GM12878 (cell line): ENCODE results near the gene MMD2.

Experiments used
- CREB1 ChIP-seq: IDR thresholded peaks from 2 replicates; pipeline ENCODE4 v1.6.1; 2012; ENCODE audit warnings: low read depth, mild to moderate bottlenecking, inconsistent platforms
- CTCF ChIP-seq, 3 experiments: IDR thresholded peaks in 2 of 3; conservative IDR thresholded peaks in 1 of 3; 2 replicates each; pipeline ENCODE4 v1.5.1; 2011; ENCODE audit warnings: low read depth in 3 of 3, low read length in 3 of 3, mild to moderate bottlenecking in 3 of 3, control low read depth in 2 of 3, moderate library complexity in 2 of 3, inconsistent platforms in 1 of 3, mixed read lengths in 1 of 3; ENCODE audit not compliant: control insufficient read depth in 2 of 3, insufficient read depth in 1 of 3; ENCODE audit errors: extremely low read depth in 1 of 3
- EP300 ChIP-seq, 2 experiments: fragments of 150-350 bp in 1 of 2; IDR thresholded peaks; 2 replicates each; pipeline ENCODE4 v1.6.1; 2011 to 2012; ENCODE audit warnings: low read depth in 2 of 2, low read length in 2 of 2, borderline replicate concordance in 1 of 2, improper control_type of control experiment in 1 of 2, inconsistent platforms in 1 of 2; ENCODE audit not compliant: control insufficient read depth in 1 of 2
- FOS ChIP-seq: IDR thresholded peaks from 3 replicates; pipeline ENCODE4 v1.6.1; 2011; ENCODE audit warnings: borderline replicate concordance; ENCODE audit not compliant: insufficient read length; ENCODE audit errors: extremely low read depth
- FOXK2 ChIP-seq: fragments of 450-650 bp; IDR thresholded peaks from 2 replicates; pipeline ENCODE4 v1.6.1; 2017; ENCODE audit warnings: mild to moderate bottlenecking, moderate library complexity
- RAD21 ChIP-seq: IDR thresholded peaks from 2 replicates; pipeline ENCODE4 v1.6.1; 2011; ENCODE audit warnings: mild to moderate bottlenecking, low read depth, low read length, moderate library complexity; ENCODE audit not compliant: insufficient read depth
- RELA ChIP-seq: fragments of 450-650 bp; IDR thresholded peaks from 2 replicates; pipeline ENCODE4 v1.8.0; 2014; ENCODE audit warnings: borderline replicate concordance; ENCODE audit not compliant: partially characterized antibody
- RFX5 ChIP-seq: IDR thresholded peaks from 2 replicates; pipeline ENCODE4 v1.6.1; 2011; ENCODE audit warnings: low read depth, low read length, improper control_type of control experiment
- SMC3 ChIP-seq: IDR thresholded peaks from 2 replicates; pipeline ENCODE4 v1.6.1; 2011; ENCODE audit warnings: low read length, improper control_type of control experiment, borderline replicate concordance
- TAF1 ChIP-seq: IDR thresholded peaks from 2 replicates; pipeline ENCODE4 v1.6.1; 2011; ENCODE audit warnings: mild to moderate bottlenecking, low read depth, low read length, borderline replicate concordance
- YY1 ChIP-seq: IDR thresholded peaks from 2 replicates; pipeline ENCODE4 v1.6.1; 2011; ENCODE audit warnings: low read depth, mild to moderate bottlenecking, low read length
- TF ChIP-seq, protein P1 (sequence below): fragments of 450-650 bp; formaldehyde crosslinking; IDR thresholded peaks from 2 replicates; pipeline ENCODE4 v1.5.0; 2022; ENCODE audit warnings: mild to moderate bottlenecking, missing genetic modification characterization
- TF ChIP-seq, protein P2 (sequence below): IDR thresholded peaks from 2 replicates; pipeline ENCODE4 v1.6.1; 2012; ENCODE audit warnings: low read depth, low read length, improper control_type of control experiment

GRCh38 chr7:4882169-4883032 lies 76.6 kb downstream of the MMD2 start:
- TF ChIP-seq RAD21, result no peak
- TF ChIP-seq FOXK2, result no peak
- TF ChIP-seq CTCF (IDR thresholded peaks at IDR 0.05 in 2 of 3, conservative IDR thresholded peaks at IDR 0.05 in 1 of 3; ENCODE audit: control insufficient read depth in 2 of 3, extremely low read depth in 1 of 3, insufficient read depth in 1 of 3, low read depth in 3 of 3, low read length in 3 of 3), result no peak
- no peak for TF ChIP-seq YY1
- TF ChIP-seq, protein P1, sequence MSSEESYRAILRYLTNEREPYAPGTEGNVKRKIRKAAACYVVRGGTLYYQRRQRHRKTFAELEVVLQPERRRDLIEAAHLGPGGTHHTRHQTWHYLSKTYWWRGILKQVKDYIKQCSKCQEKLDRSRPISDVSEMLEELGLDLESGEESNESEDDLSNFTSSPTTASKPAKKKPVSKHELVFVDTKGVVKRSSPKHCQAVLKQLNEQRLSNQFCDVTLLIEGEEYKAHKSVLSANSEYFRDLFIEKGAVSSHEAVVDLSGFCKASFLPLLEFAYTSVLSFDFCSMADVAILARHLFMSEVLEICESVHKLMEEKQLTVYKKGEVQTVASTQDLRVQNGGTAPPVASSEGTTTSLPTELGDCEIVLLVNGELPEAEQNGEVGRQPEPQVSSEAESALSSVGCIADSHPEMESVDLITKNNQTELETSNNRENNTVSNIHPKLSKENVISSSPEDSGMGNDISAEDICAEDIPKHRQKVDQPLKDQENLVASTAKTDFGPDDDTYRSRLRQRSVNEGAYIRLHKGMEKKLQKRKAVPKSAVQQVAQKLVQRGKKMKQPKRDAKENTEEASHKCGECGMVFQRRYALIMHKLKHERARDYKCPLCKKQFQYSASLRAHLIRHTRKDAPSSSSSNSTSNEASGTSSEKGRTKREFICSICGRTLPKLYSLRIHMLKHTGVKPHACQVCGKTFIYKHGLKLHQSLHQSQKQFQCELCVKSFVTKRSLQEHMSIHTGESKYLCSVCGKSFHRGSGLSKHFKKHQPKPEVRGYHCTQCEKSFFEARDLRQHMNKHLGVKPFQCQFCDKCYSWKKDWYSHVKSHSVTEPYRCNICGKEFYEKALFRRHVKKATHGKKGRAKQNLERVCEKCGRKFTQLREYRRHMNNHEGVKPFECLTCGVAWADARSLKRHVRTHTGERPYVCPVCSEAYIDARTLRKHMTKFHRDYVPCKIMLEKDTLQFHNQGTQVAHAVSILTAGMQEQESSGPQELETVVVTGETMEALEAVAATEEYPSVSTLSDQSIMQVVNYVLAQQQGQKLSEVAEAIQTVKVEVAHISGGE (CRISPR knock-in tag), result no peak
- TF ChIP-seq SMC3, result no peak
- no peak for TF ChIP-seq RFX5
- no peak for TF ChIP-seq CREB1
- TF ChIP-seq RELA, result no peak
- no peak for TF ChIP-seq EP300 (IDR thresholded peaks at IDR 0.05; ENCODE audit: borderline replicate concordance in 1 of 2, control insufficient read depth in 1 of 2, low read depth in 2 of 2, low read length in 2 of 2)
- TF ChIP-seq FOS, result no peak
- TF ChIP-seq, protein P2, sequence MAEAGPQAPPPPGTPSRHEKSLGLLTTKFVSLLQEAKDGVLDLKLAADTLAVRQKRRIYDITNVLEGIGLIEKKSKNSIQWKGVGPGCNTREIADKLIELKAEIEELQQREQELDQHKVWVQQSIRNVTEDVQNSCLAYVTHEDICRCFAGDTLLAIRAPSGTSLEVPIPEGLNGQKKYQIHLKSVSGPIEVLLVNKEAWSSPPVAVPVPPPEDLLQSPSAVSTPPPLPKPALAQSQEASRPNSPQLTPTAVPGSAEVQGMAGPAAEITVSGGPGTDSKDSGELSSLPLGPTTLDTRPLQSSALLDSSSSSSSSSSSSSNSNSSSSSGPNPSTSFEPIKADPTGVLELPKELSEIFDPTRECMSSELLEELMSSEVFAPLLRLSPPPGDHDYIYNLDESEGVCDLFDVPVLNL, result no peak
- TF ChIP-seq TAF1, result no peak
